Measurements from ENCODE around the gene CYP4Z1.
"Not testable (repeated sequence)": the region's sequence is repeated elsewhere in the genome, so short reads cannot be mapped to it uniquely, and the experiment has no call there.

Gene CYP4Z1

GRCh38 chr1:47067097-47067594 lies at the start of gene CYP4Z1:
Gene CYP4Z1, plus strand, starts transcription at chr1:47067231. Its CDS starts 260 bp downstream, at chr1:47067491.
- Mint-ChIP-seq H3K4me3 (no peak within 1 kb of the TSS), H3K4me1 (no peaks in the 10 kb centered on the region), H3K36me3 (ENCODE audit: insufficient read depth) (no peaks in the 10 kb centered on the region), H3K27me3 (peaks cover 66% of the 10 kb centered on the region), H3K9me3 (no peaks in the 10 kb centered on the region), H3K27ac (ENCODE audit: low read depth) (no peak within 1 kb of the TSS)
- DNase-seq (ENCODE audit: low spot score in 2 of 2) (no peak), ATAC-seq (replicated peaks; ENCODE audit: extremely low read depth, poor library complexity, severe bottlenecking) (no peak)

DNA sequence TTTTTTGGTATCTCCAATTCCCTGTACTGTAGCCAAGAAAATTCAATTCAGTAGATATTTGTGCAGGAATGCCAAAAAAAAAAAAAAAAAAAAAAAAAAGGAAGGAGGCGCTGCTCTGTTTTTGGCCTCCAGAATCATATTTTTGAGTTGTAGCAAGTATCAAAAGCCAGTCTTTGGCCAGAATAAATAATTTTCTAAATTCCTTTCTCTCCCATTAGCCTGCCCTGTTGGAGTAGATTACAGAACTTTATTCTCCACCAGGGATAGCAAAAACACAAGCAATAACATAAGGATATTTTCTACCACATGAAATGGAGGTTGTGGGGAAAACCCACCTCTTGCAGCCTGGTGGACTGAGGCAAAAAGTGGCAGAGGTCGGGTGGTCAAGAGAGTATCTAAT lies 46.0 kb upstream of the CYP4Z1 start:
- peaks cover 44% of the 10 kb centered on the region for H3K27me3 Mint-ChIP-seq
- no peak overlapping the region for H3K27ac Mint-ChIP-seq (ENCODE audit: low read depth)
- ATAC-seq (replicated peaks; ENCODE audit: extremely low read depth, poor library complexity, severe bottlenecking) (no peak), DNase-seq (ENCODE audit: low spot score in 2 of 2) (no peak)
- H3K9me3 Mint-ChIP-seq = no peaks in the 10 kb centered on the region
- H3K4me3 Mint-ChIP-seq = no peak overlapping the region
- no peaks in the 10 kb centered on the region for H3K36me3 Mint-ChIP-seq (ENCODE audit: insufficient read depth)
- no peaks in the 10 kb centered on the region for H3K4me1 Mint-ChIP-seq

DNA sequence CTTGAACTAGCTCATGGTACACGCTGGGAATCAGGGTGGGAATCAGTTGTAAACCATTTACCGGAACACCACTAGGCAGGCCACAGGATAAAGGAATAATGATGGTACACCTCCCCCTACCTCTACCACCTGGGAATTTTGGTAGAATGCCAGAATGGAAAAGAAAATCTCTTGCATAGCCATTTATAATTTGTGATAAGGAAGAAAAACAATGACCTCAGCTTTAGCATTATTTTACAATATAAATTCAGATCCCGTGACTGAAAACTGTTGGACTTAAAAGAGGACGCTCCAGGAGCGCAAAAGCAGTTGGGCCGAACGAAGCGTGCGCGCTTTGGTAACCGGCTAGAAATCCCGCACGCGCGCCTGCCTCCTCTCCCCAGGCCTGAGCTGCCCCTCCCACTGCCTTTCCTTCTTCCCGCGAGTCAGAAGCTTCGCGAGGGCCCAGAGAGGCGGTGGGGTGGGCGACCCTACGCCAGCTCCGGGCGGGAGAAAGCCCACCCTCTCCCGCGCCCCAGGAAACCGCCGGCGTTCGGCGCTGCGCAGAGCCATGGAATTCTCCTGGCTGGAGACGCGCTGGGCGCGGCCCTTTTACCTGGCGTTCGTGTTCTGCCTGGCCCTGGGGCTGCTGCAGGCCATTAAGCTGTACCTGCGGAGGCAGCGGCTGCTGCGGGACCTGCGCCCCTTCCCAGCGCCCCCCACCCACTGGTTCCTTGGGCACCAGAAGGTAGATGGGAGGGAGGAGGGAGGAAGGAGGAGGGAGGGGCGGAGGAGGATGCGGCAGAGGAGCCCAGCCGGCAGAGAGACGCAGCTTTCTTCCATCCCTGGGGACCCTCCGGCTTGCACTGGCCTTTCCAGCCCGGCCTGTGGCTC lies 43.5 kb upstream of the CYP4Z1 start, which contains the start of gene CYP4X1:
Gene CYP4X1, plus strand, starts transcription at position 402 of the 873 bp plus-strand sequence. Its CDS starts 149 bp downstream, at position 551.
- Mint-ChIP-seq H3K27ac (ENCODE audit: low read depth) (no peak within 1 kb of the TSS), H3K4me1 (no peaks in the 10 kb centered on the region), H3K27me3 (peaks cover 62% of the 10 kb centered on the region), H3K36me3 (ENCODE audit: insufficient read depth) (no peaks in the 10 kb centered on the region), H3K9me3 (no peaks in the 10 kb centered on the region), H3K4me3 (no peak within 1 kb of the TSS)
- ATAC-seq (replicated peaks; ENCODE audit: extremely low read depth, poor library complexity, severe bottlenecking) = no peak
- no peak for DNase-seq (ENCODE audit: low spot score in 2 of 2)

GRCh38 chr1:47024141-47024801 lies 42.8 kb upstream of the CYP4Z1 start:
- Mint-ChIP-seq H3K27me3 (peaks cover 67% of the 10 kb centered on the region), H3K4me3 (no peak overlapping the region), H3K27ac (ENCODE audit: low read depth) (no peak overlapping the region), H3K36me3 (ENCODE audit: insufficient read depth) (no peaks in the 10 kb centered on the region), H3K9me3 (no peaks in the 10 kb centered on the region), H3K4me1 (no peaks in the 10 kb centered on the region)
- ATAC-seq (replicated peaks; ENCODE audit: extremely low read depth, poor library complexity, severe bottlenecking) (no peak), DNase-seq (ENCODE audit: low spot score in 2 of 2) (no peak)

- Mint-ChIP-seq H3K27me3 (peaks cover 88% of the 10 kb centered on the region), H3K4me1 (no peaks in the 10 kb centered on the region), H3K9me3 (no peaks in the 10 kb centered on the region), H3K27ac (ENCODE audit: low read depth) (no peak overlapping the region), H3K4me3 (no peak overlapping the region), H3K36me3 (ENCODE audit: insufficient read depth) (peaks cover 1% of the 10 kb centered on the region)
- no peak for DNase-seq (ENCODE audit: low spot score in 2 of 2)
- ATAC-seq (replicated peaks; ENCODE audit: extremely low read depth, poor library complexity, severe bottlenecking) = no peak
These were observed 36.7 kb upstream of the CYP4Z1 start for GRCh38 chr1:47030170-47030805.

GRCh38 chr1:47031059-47031458 lies 36.0 kb upstream of the CYP4Z1 start:
- peaks cover 1% of the 10 kb centered on the region for H3K36me3 Mint-ChIP-seq (ENCODE audit: insufficient read depth)
- H3K9me3 Mint-ChIP-seq = no peaks in the 10 kb centered on the region
- H3K27me3 Mint-ChIP-seq = peaks cover 88% of the 10 kb centered on the region
- no peak for DNase-seq (ENCODE audit: low spot score in 2 of 2)
- no peak overlapping the region for H3K4me3 Mint-ChIP-seq
- no peak for ATAC-seq (replicated peaks; ENCODE audit: extremely low read depth, poor library complexity, severe bottlenecking)
- no peaks in the 10 kb centered on the region for H3K4me1 Mint-ChIP-seq
- H3K27ac Mint-ChIP-seq (ENCODE audit: low read depth) = no peak overlapping the region

GRCh38 chr1:47031585-47031984 lies 35.4 kb upstream of the CYP4Z1 start:
- ATAC-seq (replicated peaks; ENCODE audit: extremely low read depth, poor library complexity, severe bottlenecking) (no peak), DNase-seq (ENCODE audit: low spot score in 2 of 2) (no peak)
- Mint-ChIP-seq H3K27ac (ENCODE audit: low read depth) (no peak overlapping the region), H3K36me3 (ENCODE audit: insufficient read depth) (peaks cover 1% of the 10 kb centered on the region), H3K27me3 (peaks cover 86% of the 10 kb centered on the region), H3K4me3 (no peak overlapping the region), H3K4me1 (no peaks in the 10 kb centered on the region), H3K9me3 (no peaks in the 10 kb centered on the region)

DNA sequence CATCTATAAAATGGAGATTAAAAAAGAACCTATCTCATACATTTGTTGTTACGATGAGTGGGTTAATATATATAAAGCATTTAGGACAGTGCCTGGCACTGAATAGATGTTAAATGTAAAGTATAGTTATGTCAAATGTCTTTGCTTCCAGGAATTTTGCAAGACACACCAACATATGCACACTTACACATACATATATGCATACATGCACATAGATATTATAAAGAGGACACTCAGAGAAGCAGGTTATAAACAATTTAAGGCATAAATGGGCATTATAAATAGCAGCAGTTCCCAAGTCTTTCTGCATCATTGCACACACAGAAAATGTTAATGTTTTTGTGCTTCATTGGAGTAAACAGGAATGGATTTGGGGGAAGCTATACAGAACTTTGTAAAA lies 30.3 kb upstream of the CYP4Z1 start:
- Mint-ChIP-seq H3K27ac (ENCODE audit: low read depth) (no peak overlapping the region), H3K4me1 (no peaks in the 10 kb centered on the region)

DNA sequence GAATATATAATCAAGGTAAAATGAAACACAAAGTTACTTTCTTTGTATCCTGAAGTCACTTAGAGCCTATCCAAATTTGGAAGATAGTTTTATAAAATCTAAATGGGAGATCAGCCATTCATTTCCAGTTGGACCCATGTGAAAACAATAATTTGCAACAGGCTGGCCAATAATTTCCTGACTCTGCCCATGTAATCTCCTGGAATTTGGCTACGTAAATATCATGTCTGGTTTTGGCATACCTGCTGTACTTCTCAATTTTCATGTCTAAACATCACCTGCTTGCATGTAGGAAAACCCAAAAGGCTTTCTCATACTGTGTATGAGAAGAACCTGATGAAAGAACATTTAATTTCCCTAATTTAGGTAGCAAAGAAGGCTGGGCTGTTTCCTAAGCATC lies 7.7 kb upstream of the CYP4Z1 start:
- no peak for ATAC-seq (replicated peaks; ENCODE audit: extremely low read depth, poor library complexity, severe bottlenecking)

More for the DNA sequence above, 30.3 kb upstream of the CYP4Z1 start:
- ATAC-seq (replicated peaks; ENCODE audit: extremely low read depth, poor library complexity, severe bottlenecking) (no peak), DNase-seq (ENCODE audit: low spot score in 2 of 2) (no peak)
- Mint-ChIP-seq H3K27me3 (peaks cover 65% of the 10 kb centered on the region), H3K9me3 (no peaks in the 10 kb centered on the region), H3K4me3 (no peak overlapping the region), H3K36me3 (ENCODE audit: insufficient read depth) (peaks cover 1% of the 10 kb centered on the region)

GRCh38 chr1:47069080-47069479 lies 2.0 kb downstream of the CYP4Z1 start:
- not testable (repeated sequence) for H3K4me1 Mint-ChIP-seq

More for the DNA sequence above, 7.7 kb upstream of the CYP4Z1 start:
- H3K36me3 Mint-ChIP-seq (ENCODE audit: insufficient read depth) = peaks cover 2% of the 10 kb centered on the region
- H3K27me3 Mint-ChIP-seq = peaks cover 60% of the 10 kb centered on the region
- peaks cover 5% of the 10 kb centered on the region for H3K9me3 Mint-ChIP-seq
- H3K4me1 Mint-ChIP-seq = no peaks in the 10 kb centered on the region
- no peak overlapping the region for H3K27ac Mint-ChIP-seq (ENCODE audit: low read depth)
- no peak for DNase-seq (ENCODE audit: low spot score in 2 of 2)
- no peak overlapping the region for H3K4me3 Mint-ChIP-seq

DNA sequence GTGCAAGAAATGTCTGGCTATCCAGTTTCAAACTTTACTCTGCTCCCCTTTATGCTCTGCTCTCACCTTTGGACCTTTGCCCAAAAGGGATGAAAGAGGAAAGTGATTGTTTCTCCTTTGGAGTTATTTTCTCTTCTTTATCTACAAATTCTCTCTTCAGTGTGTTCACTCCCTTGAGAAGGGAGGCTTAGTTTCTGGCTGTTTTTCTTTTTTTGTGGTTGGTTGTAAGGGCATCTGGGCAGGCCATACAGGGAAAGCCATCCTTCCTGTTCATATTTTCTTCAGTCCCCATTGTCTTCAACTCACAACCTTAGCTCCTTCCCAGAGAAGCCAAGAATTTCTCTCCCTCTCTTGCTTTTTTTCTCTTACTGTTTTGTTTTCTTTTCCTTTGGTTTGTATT lies 2.5 kb downstream of the CYP4Z1 start:
- H3K27me3 Mint-ChIP-seq = peaks cover 48% of the 10 kb centered on the region
- not testable (repeated sequence) for H3K4me1 Mint-ChIP-seq; H3K9me3 Mint-ChIP-seq; H3K27ac Mint-ChIP-seq (ENCODE audit: low read depth); DNase-seq (ENCODE audit: low spot score in 2 of 2); ATAC-seq (replicated peaks; ENCODE audit: extremely low read depth, poor library complexity, severe bottlenecking); H3K4me3 Mint-ChIP-seq; H3K36me3 Mint-ChIP-seq (ENCODE audit: insufficient read depth)

More at GRCh38 chr1:47069080-47069479, 2.0 kb downstream of the CYP4Z1 start:
- ATAC-seq (replicated peaks; ENCODE audit: extremely low read depth, poor library complexity, severe bottlenecking); DNase-seq (ENCODE audit: low spot score in 2 of 2); H3K27ac Mint-ChIP-seq (ENCODE audit: low read depth); H3K9me3 Mint-ChIP-seq; H3K36me3 Mint-ChIP-seq (ENCODE audit: insufficient read depth); H3K4me3 Mint-ChIP-seq: not testable (repeated sequence)
- peaks cover 52% of the 10 kb centered on the region for H3K27me3 Mint-ChIP-seq

- not testable (repeated sequence) for H3K9me3 Mint-ChIP-seq; H3K4me1 Mint-ChIP-seq; H3K4me3 Mint-ChIP-seq; H3K27me3 Mint-ChIP-seq; DNase-seq (ENCODE audit: low spot score in 2 of 2); ATAC-seq (replicated peaks; ENCODE audit: extremely low read depth, poor library complexity, severe bottlenecking); H3K27ac Mint-ChIP-seq (ENCODE audit: low read depth); H3K36me3 Mint-ChIP-seq (ENCODE audit: insufficient read depth)
These were observed 22.3 kb downstream of the CYP4Z1 start for GRCh38 chr1:47089356-47089755.

Data from central memory CD8-positive, alpha-beta T cell (primary cell).